Stomach (tissue), 9 donors: ENCODE data around the gene RIN3. TPM values are rescaled to one million over a fixed set of nuclear protein-coding genes. Genes with fewer than 3 reads are reported as not detected.

ENCODE experiments used
- DNase-seq, 2 donors: peaks; one replicate each; pipeline versions ENCODE4 v3.0.0 to v3.0.0-alpha.2; 2013 to 2019
- H3K27ac ChIP-seq, 5 donors: fragments of 200-600 bp in 4 of 5; sonication (generic) in 4 of 5; one replicate each; pipeline ENCODE4 v1.5.1; 2013 to 2019; ENCODE audit warnings: mild to moderate bottlenecking in 1 of 5, moderate library complexity in 1 of 5
- H3K27me3 ChIP-seq, 3 donors: fragments of 200-600 bp; sonication (generic); one replicate each; pipeline ENCODE4 v1.5.1; 2017 to 2019; ENCODE audit warnings: mixed run types in 1 of 3
- H3K36me3 ChIP-seq, 4 donors: fragments of 200-600 bp; sonication (generic); 1 replicate in 3 of 4; 2 replicates in 1 of 4; pipeline ENCODE4 v1.5.1; 2016 to 2019
- H3K4me1 ChIP-seq, 4 donors: fragments of 200-600 bp; sonication (generic); one replicate each; pipeline ENCODE4 v1.5.1; 2016 to 2019
- H3K4me3 ChIP-seq, 4 donors: fragments of 200-600 bp; sonication (generic) in 3 of 4; one replicate each; pipeline ENCODE4 v1.5.1; 2016 to 2019; ENCODE audit warnings: mild to moderate bottlenecking in 1 of 4
- H3K9me3 ChIP-seq, 4 donors: fragments of 200-600 bp; sonication (generic); one replicate each; pipeline ENCODE4 v1.5.1; 2016 to 2019
- CTCF ChIP-seq, 7 experiments: fragments of 450-650 bp in 4 of 7; fragments of 200-600 bp in 3 of 7; sonication (generic) in 3 of 7; IDR thresholded peaks; one replicate each; pipeline ENCODE4 v1.5.1; 2016 to 2019; ENCODE audit warnings: antibody characterized with exemption in 7 of 7, control low read depth in 2 of 7, mild to moderate bottlenecking in 1 of 7
- EP300 ChIP-seq: sonication (generic); formaldehyde crosslinking; IDR thresholded peaks from one replicate; pipeline ENCODE4 v1.6.1; 2017; ENCODE audit warnings: antibody characterized with exemption
- POLR2A ChIP-seq, 4 donors: fragments of 450-650 bp; IDR thresholded peaks; one replicate each; pipeline ENCODE4 v1.6.1; 2016; ENCODE audit warnings: antibody characterized with exemption in 4 of 4, control low read depth in 2 of 4, mild to moderate bottlenecking in 1 of 4, moderate library complexity in 1 of 4
- POLR2AphosphoS5 ChIP-seq, 3 donors: sonication (generic); formaldehyde crosslinking; IDR thresholded peaks; one replicate each; pipeline ENCODE4 v1.6.1; 2016; ENCODE audit warnings: antibody characterized with exemption in 3 of 3
- WGBS, 5 donors: extraction: QIAGEN DNeasy Blood & Tissue Kit in 3 of 5; methylation state at CpG; one replicate each; pipeline versions ENCODE4 v1.1.5 to v1.1.7; 2013 to 2018; 5-methylcytosine and 5-hydroxymethylcytosine counted together
- intact Hi-C: fragments of 100-400 bp; cut with DNase I; formaldehyde crosslinking; loops from one replicate; pipeline ENCODE4 v1.15.1; 2023; ENCODE audit warnings: low total_unique reads
- polyA plus RNA-seq, 3 donors: library from polyadenylated mRNA; stranded (reverse); fragments of 200-250 nt; gene quantifications; one replicate each; pipeline ENCODE4 v1.2.3, GENCODE V29; 2013
- total RNA-seq, 5 donors: library from RNA; depleted of rRNA; stranded (reverse); fragments of >200 nt; gene quantifications; one replicate each; pipeline versions ENCODE4 v1.1.0 to v1.2.3, GENCODE V29; 2014 to 2016
- donor health status: healthy with polysubstance abuse.
- donor health status: Bipolar disorder and iron deficiency.
- donor health status: healthy.

The RIN3 gene
- total and polyA plus RNA-seq, 8 donors: 5.0 to 47.8 (median 8.0) TPM

GRCh38 chr14:92572050-92572449 lies 58.5 kb downstream of the RIN3 start:
- Histone ChIP-seq H3K36me3 (peaks cover 0 to 8% (median under 1%) of the 10 kb centered on the region in 4 donors), H3K4me3 (no peak overlapping the region), H3K9me3 (peaks cover 0 to 10% (median 2%) of the 10 kb centered on the region in 4 donors), H3K27ac (no peak overlapping the region), H3K27me3 (no peaks in the 10 kb centered on the region), H3K4me1 (peaks cover 0 to 21% (median 0%) of the 10 kb centered on the region in 4 donors)
- 91 to 98% (median 97%) methylated on average over 9 to 10 of the region's 10 CpGs for WGBS, 5 donors
- intact Hi-C loops: no loop called here
- DNase-seq: no peak
- no peak for TF ChIP-seq CTCF (IDR thresholded peaks at IDR 0.05)
- no peak for TF ChIP-seq POLR2A (IDR thresholded peaks at IDR 0.05)
- no peak for TF ChIP-seq POLR2AphosphoS5 (IDR thresholded peaks at IDR 0.05)
- no peak for TF ChIP-seq EP300

GRCh38 chr14:92573761-92574498 lies 60.3 kb downstream of the RIN3 start:
- no peaks in the 10 kb centered on the region for H3K9me3 ChIP-seq
- peaks cover 0 to 21% (median 0%) of the 10 kb centered on the region in 4 donors for H3K4me1 ChIP-seq
- no peak overlapping the region for H3K27ac ChIP-seq
- H3K27me3 ChIP-seq: no peaks in the 10 kb centered on the region
- WGBS, 5 donors: 67 to 83% (median 78%) methylated on average over 8 of the region's 8 CpGs
- H3K36me3 ChIP-seq: peaks cover 0 to 18% (median 12%) of the 10 kb centered on the region in 4 donors
- no peak for DNase-seq
- H3K4me3 ChIP-seq: no peak overlapping the region
- TF ChIP-seq POLR2AphosphoS5 (IDR thresholded peaks at IDR 0.05) (no peak), EP300 (no peak), CTCF (IDR thresholded peaks at IDR 0.05) (no peak), POLR2A (IDR thresholded peaks at IDR 0.05) (no peak)
- intact Hi-C loops: no loop called here

GRCh38 chr14:92575061-92575747 lies 61.6 kb downstream of the RIN3 start:
- Histone ChIP-seq H3K9me3 (no peaks in the 10 kb centered on the region), H3K27ac (no peak overlapping the region), H3K36me3 (peaks cover 0 to 30% (median 23%) of the 10 kb centered on the region in 4 donors), H3K4me1 (peaks cover 0 to 19% (median 0%) of the 10 kb centered on the region in 4 donors), H3K4me3 (no peak overlapping the region), H3K27me3 (no peaks in the 10 kb centered on the region)
- DNase-seq: no peak
- intact Hi-C loops: no loop called here
- TF ChIP-seq CTCF (IDR thresholded peaks at IDR 0.05): no peak
- no peak for TF ChIP-seq POLR2AphosphoS5 (IDR thresholded peaks at IDR 0.05)
- no peak for TF ChIP-seq POLR2A (IDR thresholded peaks at IDR 0.05)
- TF ChIP-seq EP300: no peak
- 78 to 86% (median 82%) methylated on average over 7 of the region's 7 CpGs for WGBS, 5 donors

GRCh38 chr14:92575748-92576303 lies 62.2 kb downstream of the RIN3 start:
- Histone ChIP-seq H3K9me3 (no peaks in the 10 kb centered on the region), H3K4me1 (peaks cover 0 to 12% (median 0%) of the 10 kb centered on the region in 4 donors), H3K27me3 (no peaks in the 10 kb centered on the region), H3K4me3 (no peak overlapping the region), H3K36me3 (peaks cover 0 to 36% (median 23%) of the 10 kb centered on the region in 4 donors), H3K27ac (no peak overlapping the region)
- no peak for DNase-seq
- 71 to 87% (median 85%) methylated on average over 7 of the region's 7 CpGs for WGBS, 5 donors
- TF ChIP-seq POLR2AphosphoS5 (IDR thresholded peaks at IDR 0.05) (no peak), CTCF (IDR thresholded peaks at IDR 0.05) (no peak), POLR2A (IDR thresholded peaks at IDR 0.05) (no peak), EP300 (no peak)
- intact Hi-C loops: no loop called here
